GM12878 (cell line): ENCODE measurements around the gene TOMM22. TPM values are rescaled to one million over a fixed set of nuclear protein-coding genes. Genes with fewer than 3 reads are reported as not detected.

Experiments used
- ATAC-seq: fragments of 200-7000 bp; cut with Tn5 transposase; 3 replicates; pipeline ENCODE4 v1.9.1; 2020; ENCODE audit warnings: mild to moderate bottlenecking, moderate library complexity
- BruUV-seq: library from RNA; stranded (reverse); fragments of 400-500 nt; replicated peaks from 2 replicates; lab custom pipeline; 2021; lab: Mats Ljungman, UMichigan
- CTCF ChIA-PET: fragments of 300-600 bp; sonication (Branson Sonifier 250); formaldehyde crosslinking; extraction: SDS; loops from one replicate; lab custom pipeline; 2021; ENCODE audit warnings: inconsistent platforms; lab: Yijun Ruan, JAX
- POLR2A ChIA-PET: fragments of 350-600 bp; formaldehyde crosslinking; extraction: SDS; loops from one replicate; lab custom pipeline; 2021; ENCODE audit warnings: inconsistent platforms; lab: Charles Lee
- RAD21 ChIA-PET: fragments of 300-600 bp; sonication (Branson Sonifier 250); formaldehyde crosslinking; loops from one replicate; lab custom pipeline; 2023; ENCODE audit warnings: antibody characterized with exemption; ENCODE audit not compliant: unreplicated experiment; lab: Charles Lee
- SMC1A ChIA-PET: fragments of 300-600 bp; sonication (Branson Sonifier 250); formaldehyde crosslinking; loops from one replicate; lab custom pipeline; 2023; ENCODE audit not compliant: unreplicated experiment, uncharacterized antibody; lab: Charles Lee
- DNase-seq: peaks from one replicate; pipeline ENCODE4 v3.0.0-alpha.2; 2011; ENCODE audit warnings: low read depth, low spot score
- FAIRE-seq: peaks from 3 replicates; lab custom pipeline; 2011; peaks lifted over from hg19 to GRCh38; lab: Jason Lieb, UNC
- H2AFZ ChIP-seq: 2 replicates; pipeline ENCODE4 v1.6.0; 2011; ENCODE audit warnings: low read depth, low read length, control low read depth; ENCODE audit not compliant: control insufficient read depth
- H3K27ac ChIP-seq: 2 replicates; pipeline ENCODE4 v1.5.1; 2011; ENCODE audit warnings: control low read depth; ENCODE audit not compliant: control insufficient read depth, insufficient read depth
- H3K27me3 ChIP-seq, 2 experiments: replicated peaks in 1 of 2; 2 replicates each; pipeline versions ENCODE4 v1.6.0 to v1.6.1; 2011; ENCODE audit warnings: low read length in 1 of 2; ENCODE audit not compliant: control insufficient read depth in 2 of 2, insufficient read depth in 2 of 2
- H3K36me3 ChIP-seq, 2 experiments: 2 replicates each; pipeline ENCODE4 v1.5.1; 2011; ENCODE audit warnings: low read length in 1 of 2; ENCODE audit not compliant: control insufficient read depth in 2 of 2, insufficient read depth in 2 of 2
- H3K4me1 ChIP-seq: 2 replicates; pipeline ENCODE4 v1.6.1; 2011; ENCODE audit warnings: mild to moderate bottlenecking, low read length, moderate library complexity, mixed read lengths; ENCODE audit not compliant: control insufficient read depth, insufficient read depth
- H3K4me2 ChIP-seq: 2 replicates; pipeline ENCODE4 v1.6.0; 2011; ENCODE audit warnings: control low read depth; ENCODE audit not compliant: control insufficient read depth, insufficient read depth
- H3K4me3 ChIP-seq: fragments of 200-600 bp; sonication (generic); 2 replicates; pipeline ENCODE4 v1.5.1; 2016
- H3K79me2 ChIP-seq: 2 replicates; pipeline ENCODE4 v1.6.0; 2011; ENCODE audit warnings: low read length; ENCODE audit not compliant: control insufficient read depth, insufficient read depth
- H3K9ac ChIP-seq: 2 replicates; pipeline ENCODE4 v1.8.0; 2011; ENCODE audit warnings: low read length, control low read depth, mixed read lengths; ENCODE audit not compliant: control insufficient read depth, insufficient read depth
- H3K9me3 ChIP-seq: replicated peaks from 3 replicates; pipeline ENCODE4 v1.5.1; 2011; ENCODE audit warnings: mild to moderate bottlenecking, low read length; ENCODE audit not compliant: control insufficient read depth, insufficient read depth
- H4K20me1 ChIP-seq: 2 replicates; pipeline ENCODE4 v1.6.0; 2011; ENCODE audit not compliant: control insufficient read depth, insufficient read depth
- RAD21 ChIP-seq: IDR thresholded peaks from 2 replicates; pipeline ENCODE4 v1.6.1; 2011; ENCODE audit warnings: mild to moderate bottlenecking, low read depth, low read length, moderate library complexity; ENCODE audit not compliant: insufficient read depth
- YBX1 ChIP-seq: fragments of 450-650 bp; IDR thresholded peaks from 2 replicates; pipeline ENCODE4 v1.6.1; 2016; ENCODE audit warnings: antibody characterized with exemption
- WGBS: methylation state at CpG from one replicate; pipeline ENCODE4 v1.1.6; 2016; ENCODE audit warnings: low lambda C conversion rate; ENCODE audit not compliant: insufficient replicate concordance, insufficient coverage; ENCODE audit errors: missing lambda C conversion rate; 5-methylcytosine and 5-hydroxymethylcytosine counted together
- in situ Hi-C: fragments of 300-500 bp; cut with MboI; formaldehyde crosslinking; loops from 9 replicates; pipeline ENCODE4 v1.14.3; 2018; ENCODE audit warnings: mixed read lengths
- intact Hi-C: fragments of 100-400 bp; cut with micrococcal nuclease; formaldehyde crosslinking; loops from one replicate; pipeline ENCODE4 v1.14.2; 2022; ENCODE audit not compliant: unreplicated experiment
- polyA plus RNA-seq, 11 experiments: library from polyadenylated mRNA; depleted of rRNA in 4 of 11; unstranded in 6 of 11; stranded (reverse) in 5 of 11; fragments of >200 nt; fragmentation: Nextera tagmentation in 4 of 11; fragmentation: Illumina TruSeq in 1 of 11; extraction: Ambion mirVana in 4 of 11; extraction: Trizol in 1 of 11; gene quantifications; 1 replicate in 1 of 11; 2 replicates in 10 of 11; pipeline versions ENCODE4 v1.2.1 to v1.2.3, GENCODE V29; 2011 to 2016; ENCODE audit warnings: inconsistent platforms in 2 of 11, missing spikeins in 2 of 11, low read depth in 1 of 11
- total RNA-seq, 4 experiments: library from RNA; depleted of rRNA in 3 of 4; stranded (reverse); fragments of >200 nt in 3 of 4; fragmentation: Illumina TruSeq in 1 of 4; extraction: Trizol in 1 of 4; gene quantifications; 2 replicates each; pipeline versions ENCODE4 v1.2.1 to v1.2.3, GENCODE V29; 2013 to 2021
- TF ChIP-seq, protein P1 (sequence below), 3 experiments: IDR thresholded peaks in 2 of 3; conservative IDR thresholded peaks in 1 of 3; 2 replicates each; pipeline ENCODE4 v1.5.1; 2011; ENCODE audit warnings: low read depth in 3 of 3, low read length in 3 of 3, mild to moderate bottlenecking in 3 of 3, control low read depth in 2 of 3, moderate library complexity in 2 of 3, inconsistent platforms in 1 of 3, mixed read lengths in 1 of 3; ENCODE audit not compliant: control insufficient read depth in 2 of 3, insufficient read depth in 1 of 3; ENCODE audit errors: extremely low read depth in 1 of 3

The TOMM22 gene
- total and polyA plus RNA-seq, 10 of the 15 experiments (the other 5 are each of a cell fraction or from before 2014, with no cell fraction given): 37.6 to 197 (median 94.9) TPM

DNA sequence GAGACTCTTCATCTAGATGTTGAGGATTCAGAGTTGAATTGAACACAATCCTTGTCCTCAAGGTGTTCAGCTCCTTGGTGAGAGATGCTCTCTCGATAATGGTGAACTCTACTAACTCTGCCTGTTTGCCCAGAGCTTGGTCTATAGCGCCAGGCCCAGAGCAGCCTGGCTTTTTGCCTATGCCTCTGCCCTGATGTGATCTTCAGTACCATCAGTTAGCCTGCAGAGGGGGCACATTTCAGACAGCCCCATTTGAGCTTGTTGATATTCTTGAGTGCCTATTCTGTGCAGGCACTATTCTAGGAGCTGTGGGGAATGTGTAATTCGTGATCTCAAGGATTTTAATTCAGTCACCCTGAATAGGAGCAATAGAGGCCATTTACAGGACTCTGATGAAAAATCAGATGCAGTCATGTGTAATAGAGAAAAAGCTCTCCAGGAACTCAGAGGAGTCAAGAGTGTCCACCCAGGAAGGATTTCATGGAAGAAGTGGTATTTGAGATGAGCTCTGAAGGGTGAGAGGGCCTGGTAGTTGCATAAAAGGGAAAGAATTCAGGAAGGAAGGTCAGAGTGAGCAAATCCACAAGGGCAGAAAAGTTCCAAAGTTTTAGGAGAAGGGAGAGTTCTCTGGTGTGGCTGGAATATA is 43.3 kb downstream of the TOMM22 start:
- Histone ChIP-seq H3K79me2 (no peaks in the 10 kb centered on the region), H3K27ac (no peak overlapping the region), H3K4me3 (no peak overlapping the region)
- ATAC-seq (peak; percentile 87), DNase-seq (no peak)
- CTCF ChIA-PET: interaction anchor here (0.8 to 2.4 kb wide), 11 partner anchors 8 to 144 kb away, joined by 3 to 10 read pairs (median 7); partner anchors contain the start of genes GTPBP1 and TOMM22
- TF ChIP-seq, protein P1, sequence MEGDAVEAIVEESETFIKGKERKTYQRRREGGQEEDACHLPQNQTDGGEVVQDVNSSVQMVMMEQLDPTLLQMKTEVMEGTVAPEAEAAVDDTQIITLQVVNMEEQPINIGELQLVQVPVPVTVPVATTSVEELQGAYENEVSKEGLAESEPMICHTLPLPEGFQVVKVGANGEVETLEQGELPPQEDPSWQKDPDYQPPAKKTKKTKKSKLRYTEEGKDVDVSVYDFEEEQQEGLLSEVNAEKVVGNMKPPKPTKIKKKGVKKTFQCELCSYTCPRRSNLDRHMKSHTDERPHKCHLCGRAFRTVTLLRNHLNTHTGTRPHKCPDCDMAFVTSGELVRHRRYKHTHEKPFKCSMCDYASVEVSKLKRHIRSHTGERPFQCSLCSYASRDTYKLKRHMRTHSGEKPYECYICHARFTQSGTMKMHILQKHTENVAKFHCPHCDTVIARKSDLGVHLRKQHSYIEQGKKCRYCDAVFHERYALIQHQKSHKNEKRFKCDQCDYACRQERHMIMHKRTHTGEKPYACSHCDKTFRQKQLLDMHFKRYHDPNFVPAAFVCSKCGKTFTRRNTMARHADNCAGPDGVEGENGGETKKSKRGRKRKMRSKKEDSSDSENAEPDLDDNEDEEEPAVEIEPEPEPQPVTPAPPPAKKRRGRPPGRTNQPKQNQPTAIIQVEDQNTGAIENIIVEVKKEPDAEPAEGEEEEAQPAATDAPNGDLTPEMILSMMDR (IDR thresholded peaks at IDR 0.05 in 2 of 3, conservative IDR thresholded peaks at IDR 0.05 in 1 of 3; ENCODE audit: control insufficient read depth in 2 of 3, extremely low read depth in 1 of 3, insufficient read depth in 1 of 3, low read depth in 3 of 3, low read length in 3 of 3): peak; percentile 35 to 48 (median 45); a peak in 5 of 6 replicates
- TF ChIP-seq RAD21 (peak; percentile 27; the same call in 1 of the 2 replicates), YBX1 (no peak)
- TF ChIP-seq, all 136 proteins: peak for 2
- in situ Hi-C loops (no loop called here), intact Hi-C loops (no loop called here)
- FAIRE-seq: peak; percentile 44
- H3K36me3 ChIP-seq: peaks cover 58% of the 10 kb centered on the region in 2 experiments
- H3K27me3 ChIP-seq: no peaks in the 10 kb centered on the region
- H3K4me2 ChIP-seq: no peak overlapping the region
- no peak overlapping the region for H3K9ac ChIP-seq
- POLR2A ChIA-PET: interaction anchor here (1.4 kb wide), 1 partner anchor 29 kb away, joined by 3 read pairs; no protein-coding TSS in a partner anchor
- H4K20me1 ChIP-seq: no peaks in the 10 kb centered on the region
- SMC1A ChIA-PET: interaction anchor here (0.8 to 1.7 kb wide), 7 partner anchors 10 to 50 kb away, joined by 3 to 10 read pairs (median 3); no protein-coding TSS in a partner anchor
- H3K4me1 ChIP-seq: no peaks in the 10 kb centered on the region
- no peak overlapping the region for H2AFZ ChIP-seq
- RAD21 ChIA-PET: interaction anchor here (1.2 kb wide), 1 partner anchor 22 kb away, joined by 3 read pairs; no protein-coding TSS in a partner anchor
- 56% methylated on average over 3 of the region's 3 CpGs for WGBS
- H3K9me3 ChIP-seq: no peaks in the 10 kb centered on the region
- no TSS peak for BruUV-seq
